SU-DHL-6 (cell line): ENCODE data around the gene MUC2.

ENCODE experiments used
- H2AFZ ChIP-seq: fragments of 200-600 bp; sonication (generic); 2 replicates; pipeline ENCODE4 v1.6.1; 2014; ENCODE audit warnings: low read depth, mild to moderate bottlenecking, moderate library complexity, mixed read lengths, antibody characterized with exemption, low read length; ENCODE audit not compliant: severe bottlenecking
- H3F3A ChIP-seq: fragments of 200-600 bp; shearing (Covaris generic); 2 replicates; pipeline ENCODE4 v1.6.0; 2016; ENCODE audit warnings: antibody characterized with exemption, mild to moderate bottlenecking; ENCODE audit not compliant: insufficient read depth
- H3K27ac ChIP-seq: fragments of 200-600 bp; sonication (generic); 2 replicates; pipeline ENCODE4 v1.5.1; 2016; ENCODE audit warnings: low read depth, mild to moderate bottlenecking, low read length, moderate library complexity, mixed read lengths
- H3K27me3 ChIP-seq: fragments of 200-600 bp; sonication (generic), shearing (Covaris generic); 2 replicates; pipeline ENCODE4 v1.6.0; 2014; ENCODE audit warnings: mild to moderate bottlenecking, low read length
- H3K36me3 ChIP-seq: fragments of 200-600 bp; sonication (generic); 2 replicates; pipeline ENCODE4 v1.6.1; 2014; ENCODE audit warnings: mild to moderate bottlenecking, low read length, mixed read lengths
- H3K4me2 ChIP-seq: fragments of 300-600, 200-600 bp; shearing (Covaris generic), sonication (generic); 2 replicates; pipeline ENCODE4 v1.6.0; 2014; ENCODE audit warnings: low read length, low read depth, mild to moderate bottlenecking; ENCODE audit not compliant: poor library complexity, severe bottlenecking
- H3K4me3 ChIP-seq: fragments of 200-600 bp; sonication (generic); 2 replicates; pipeline ENCODE4 v1.5.1; 2014; ENCODE audit warnings: antibody characterized with exemption, low read length, mild to moderate bottlenecking, mixed read lengths; ENCODE audit not compliant: insufficient read depth, poor library complexity, severe bottlenecking
- H3K79me2 ChIP-seq: fragments of 200-600 bp; sonication (generic); 2 replicates; pipeline ENCODE4 v1.6.1; 2014; ENCODE audit warnings: mild to moderate bottlenecking, low read length, moderate library complexity; ENCODE audit not compliant: insufficient read depth
- H3K9ac ChIP-seq: fragments of 200-600 bp; sonication (generic); 2 replicates; pipeline ENCODE4 v1.7.0; 2014; ENCODE audit warnings: mild to moderate bottlenecking, low read length
- H3K9me2 ChIP-seq: fragments of 200-600 bp; sonication (generic); replicated peaks from 2 replicates; pipeline ENCODE4 v1.6.1; 2014; ENCODE audit warnings: low read length; ENCODE audit not compliant: insufficient read depth
- H3K9me3 ChIP-seq: fragments of 200-600 bp; sonication (generic); 2 replicates; pipeline ENCODE4 v1.6.1; 2014; ENCODE audit warnings: low read length, mixed read lengths; ENCODE audit not compliant: insufficient read depth
- H4K20me1 ChIP-seq: fragments of 200-600 bp; sonication (generic); 2 replicates; pipeline ENCODE4 v1.6.1; 2014; ENCODE audit warnings: low read depth, mild to moderate bottlenecking, antibody characterized with exemption, low read length, moderate library complexity, mixed read lengths
- CTCF ChIP-seq: fragments of 200-600 bp; sonication (generic); IDR thresholded peaks from one replicate; pipeline ENCODE4 v1.5.1; 2017; ENCODE audit warnings: antibody characterized with exemption, mild to moderate bottlenecking, low read length, moderate library complexity; ENCODE audit not compliant: insufficient read depth, poor library complexity, severe bottlenecking
- EZH2phosphoT487 ChIP-seq: fragments of 200-600 bp; sonication (generic), shearing (Covaris generic); conservative IDR thresholded peaks from 2 replicates; pipeline ENCODE4 v1.6.1; 2018; ENCODE audit warnings: mild to moderate bottlenecking, antibody characterized with exemption, low read length, moderate library complexity, mixed read lengths

MUC2 gene

GRCh38 chr11:1072821-1073231 lies 1.8 kb upstream of the MUC2 start:
- no peaks in the 10 kb centered on the region for H3K36me3 ChIP-seq
- no peaks in the 10 kb centered on the region for H3K9me2 ChIP-seq
- no peaks in the 10 kb centered on the region for H3K27me3 ChIP-seq
- no peaks in the 10 kb centered on the region for H3F3A ChIP-seq
- TF ChIP-seq CTCF (no peak), EZH2phosphoT487 (no peak)
- H4K20me1 ChIP-seq = no peaks in the 10 kb centered on the region
- no peak overlapping the region for H2AFZ ChIP-seq
- H3K27ac ChIP-seq = no peak overlapping the region
- no peaks in the 10 kb centered on the region for H3K79me2 ChIP-seq
- no peak overlapping the region for H3K9ac ChIP-seq
- H3K4me3 ChIP-seq = no peak overlapping the region
- H3K9me3 ChIP-seq = no peaks in the 10 kb centered on the region
- H3K4me2 ChIP-seq = no peak overlapping the region

DNA sequence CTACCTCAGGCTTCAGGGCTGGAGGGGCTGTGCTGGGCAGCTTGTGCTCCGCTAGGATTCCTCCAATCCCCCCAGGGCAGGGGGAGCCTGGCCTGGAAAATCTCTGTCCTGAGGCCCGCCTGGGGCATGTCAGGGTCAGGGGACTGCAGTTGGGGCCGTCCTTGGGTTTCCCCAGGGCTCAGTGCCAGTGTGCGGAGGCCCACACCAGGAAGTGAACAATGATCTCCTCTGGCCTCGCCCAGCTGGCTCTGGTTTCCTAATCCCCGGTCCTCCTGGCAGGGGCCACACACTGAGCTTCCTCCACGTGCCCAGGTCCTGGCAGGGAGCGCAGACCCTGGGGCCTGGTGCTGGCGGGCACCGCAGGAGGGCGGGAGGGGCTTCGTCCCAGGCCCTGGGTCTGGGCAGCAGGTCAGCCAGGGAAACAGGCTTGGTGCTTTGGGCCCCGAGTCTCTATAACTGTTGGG lies 1.4 kb upstream of the MUC2 start:
- Histone ChIP-seq H3K4me3 (no peak overlapping the region), H3K9me3 (no peaks in the 10 kb centered on the region), H3K9ac (no peak overlapping the region), H4K20me1 (no peaks in the 10 kb centered on the region), H3F3A (no peaks in the 10 kb centered on the region), H2AFZ (no peak overlapping the region), H3K4me2 (no peak overlapping the region), H3K27ac (no peak overlapping the region), H3K27me3 (no peaks in the 10 kb centered on the region), H3K9me2 (no peaks in the 10 kb centered on the region), H3K79me2 (no peaks in the 10 kb centered on the region), H3K36me3 (no peaks in the 10 kb centered on the region)
- no peak for TF ChIP-seq CTCF
- TF ChIP-seq EZH2phosphoT487 = no peak

DNA sequence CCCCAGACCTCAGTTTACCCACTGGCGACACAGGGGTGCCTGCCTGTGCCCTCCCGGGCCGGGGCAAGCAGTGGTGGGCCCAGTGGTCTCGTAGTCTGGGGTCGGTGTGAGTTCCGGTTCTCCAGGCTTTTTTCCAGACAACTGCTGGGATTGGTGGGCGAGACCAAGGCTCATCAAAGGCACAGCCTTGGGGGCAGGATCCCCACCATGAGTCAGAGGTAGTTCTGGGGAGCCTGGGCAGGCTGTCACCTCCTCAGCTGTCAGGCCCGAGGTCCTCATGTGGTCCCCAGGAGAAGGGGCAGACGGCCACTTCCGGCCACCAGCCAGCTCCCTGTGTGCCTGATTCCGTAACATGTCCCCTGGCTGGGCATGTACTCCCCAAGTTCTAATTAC lies 827 bp upstream of the MUC2 start:
- Histone ChIP-seq H3K4me2 (no peak overlapping the region), H3K27ac (no peak overlapping the region)

More for the DNA sequence above, 827 bp upstream of the MUC2 start:
- Histone ChIP-seq H3K9me3 (no peaks in the 10 kb centered on the region), H3K79me2 (no peaks in the 10 kb centered on the region), H3K36me3 (no peaks in the 10 kb centered on the region), H3K4me3 (no peak overlapping the region), H3K9me2 (no peaks in the 10 kb centered on the region), H4K20me1 (no peaks in the 10 kb centered on the region), H2AFZ (no peak overlapping the region), H3F3A (no peaks in the 10 kb centered on the region), H3K27me3 (no peaks in the 10 kb centered on the region), H3K9ac (no peak overlapping the region)
- TF ChIP-seq CTCF (no peak), EZH2phosphoT487 (no peak)
